BE2C (cell line): Measurements from ENCODE around the gene WBP1.

ENCODE experiments used
- DNase-seq: peaks from one replicate; pipeline ENCODE4 v3.0.0-alpha.2; 2020
- H3K27me3 ChIP-seq: fragments of 250-450 bp; sonication (Bioruptor Pico); 2 replicates; pipeline ENCODE4 v1.5.1; 2020; ENCODE audit warnings: mild to moderate bottlenecking
- H3K36me3 ChIP-seq: fragments of 250-450 bp; sonication (Bioruptor Pico); 2 replicates; pipeline ENCODE4 v1.5.1; 2020; ENCODE audit warnings: mild to moderate bottlenecking
- H3K4me1 ChIP-seq: fragments of 250-450 bp; sonication (Bioruptor Pico); 2 replicates; pipeline ENCODE4 v1.5.1; 2020
- H3K4me3 ChIP-seq: 2 replicates; pipeline ENCODE4 v1.5.1; 2011; ENCODE audit warnings: low read depth, low read length
- H3K9me3 ChIP-seq: fragments of 250-450 bp; sonication (Bioruptor Pico); 2 replicates; pipeline ENCODE4 v1.5.1; 2020
- TF ChIP-seq, protein P1 (sequence below): IDR thresholded peaks from 2 replicates; pipeline ENCODE4 v1.5.1; 2012; ENCODE audit warnings: mild to moderate bottlenecking, low read depth, low read length

Gene WBP1

DNA sequence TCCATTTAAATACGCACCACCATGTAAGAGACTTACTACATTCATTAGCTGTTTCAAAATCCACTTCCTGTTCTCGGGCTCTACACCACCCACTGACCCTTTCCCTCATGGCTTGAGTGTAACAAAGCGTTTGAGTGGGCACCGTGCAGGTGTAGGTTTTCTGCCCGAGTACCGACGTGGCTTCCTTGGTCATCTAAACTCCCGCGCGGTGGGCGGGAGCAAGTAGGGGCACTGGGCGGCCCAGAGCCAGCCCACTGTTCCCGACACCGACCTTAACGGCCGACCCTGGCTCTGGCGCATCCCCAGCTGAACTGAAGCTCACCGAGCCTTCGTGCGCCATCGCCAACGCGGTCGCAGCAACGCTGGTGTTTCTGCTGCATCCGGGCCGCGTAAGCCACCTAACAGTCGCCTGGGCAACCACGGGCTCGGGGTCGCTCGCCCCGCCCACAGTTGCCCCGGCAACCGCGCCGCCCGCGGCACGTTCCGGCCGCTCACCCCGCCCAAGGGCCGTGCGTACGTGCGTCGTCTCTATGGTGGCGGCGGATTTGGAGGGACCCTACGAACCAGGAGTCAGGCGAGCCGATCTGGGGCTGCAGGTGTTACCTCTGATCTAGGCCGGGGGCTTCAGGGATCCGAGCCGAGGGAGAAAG is 36.9 kb upstream of the WBP1 start, which contains the start of the genes C2orf81 and WDR54:
C2orf81 (minus strand) TSS at position 399 of the 650 bp plus-strand sequence; CDS start at position 340, 59 bp downstream.
WDR54 (plus strand) TSS at position 510 of the 650 bp plus-strand sequence. CDS start 424 bp downstream, outside the sequence.
- H3K9me3 ChIP-seq = no peaks in the 10 kb centered on the region
- H3K4me1 ChIP-seq = no peaks in the 10 kb centered on the region
- TF ChIP-seq, protein P1, sequence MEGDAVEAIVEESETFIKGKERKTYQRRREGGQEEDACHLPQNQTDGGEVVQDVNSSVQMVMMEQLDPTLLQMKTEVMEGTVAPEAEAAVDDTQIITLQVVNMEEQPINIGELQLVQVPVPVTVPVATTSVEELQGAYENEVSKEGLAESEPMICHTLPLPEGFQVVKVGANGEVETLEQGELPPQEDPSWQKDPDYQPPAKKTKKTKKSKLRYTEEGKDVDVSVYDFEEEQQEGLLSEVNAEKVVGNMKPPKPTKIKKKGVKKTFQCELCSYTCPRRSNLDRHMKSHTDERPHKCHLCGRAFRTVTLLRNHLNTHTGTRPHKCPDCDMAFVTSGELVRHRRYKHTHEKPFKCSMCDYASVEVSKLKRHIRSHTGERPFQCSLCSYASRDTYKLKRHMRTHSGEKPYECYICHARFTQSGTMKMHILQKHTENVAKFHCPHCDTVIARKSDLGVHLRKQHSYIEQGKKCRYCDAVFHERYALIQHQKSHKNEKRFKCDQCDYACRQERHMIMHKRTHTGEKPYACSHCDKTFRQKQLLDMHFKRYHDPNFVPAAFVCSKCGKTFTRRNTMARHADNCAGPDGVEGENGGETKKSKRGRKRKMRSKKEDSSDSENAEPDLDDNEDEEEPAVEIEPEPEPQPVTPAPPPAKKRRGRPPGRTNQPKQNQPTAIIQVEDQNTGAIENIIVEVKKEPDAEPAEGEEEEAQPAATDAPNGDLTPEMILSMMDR = no peak
- H3K36me3 ChIP-seq = no peaks in the 10 kb centered on the region
- H3K27me3 ChIP-seq = no peaks in the 10 kb centered on the region
- peak; percentile 89 for DNase-seq
- H3K4me3 ChIP-seq = peak within 1 kb of the TSS; percentile 78

DNA sequence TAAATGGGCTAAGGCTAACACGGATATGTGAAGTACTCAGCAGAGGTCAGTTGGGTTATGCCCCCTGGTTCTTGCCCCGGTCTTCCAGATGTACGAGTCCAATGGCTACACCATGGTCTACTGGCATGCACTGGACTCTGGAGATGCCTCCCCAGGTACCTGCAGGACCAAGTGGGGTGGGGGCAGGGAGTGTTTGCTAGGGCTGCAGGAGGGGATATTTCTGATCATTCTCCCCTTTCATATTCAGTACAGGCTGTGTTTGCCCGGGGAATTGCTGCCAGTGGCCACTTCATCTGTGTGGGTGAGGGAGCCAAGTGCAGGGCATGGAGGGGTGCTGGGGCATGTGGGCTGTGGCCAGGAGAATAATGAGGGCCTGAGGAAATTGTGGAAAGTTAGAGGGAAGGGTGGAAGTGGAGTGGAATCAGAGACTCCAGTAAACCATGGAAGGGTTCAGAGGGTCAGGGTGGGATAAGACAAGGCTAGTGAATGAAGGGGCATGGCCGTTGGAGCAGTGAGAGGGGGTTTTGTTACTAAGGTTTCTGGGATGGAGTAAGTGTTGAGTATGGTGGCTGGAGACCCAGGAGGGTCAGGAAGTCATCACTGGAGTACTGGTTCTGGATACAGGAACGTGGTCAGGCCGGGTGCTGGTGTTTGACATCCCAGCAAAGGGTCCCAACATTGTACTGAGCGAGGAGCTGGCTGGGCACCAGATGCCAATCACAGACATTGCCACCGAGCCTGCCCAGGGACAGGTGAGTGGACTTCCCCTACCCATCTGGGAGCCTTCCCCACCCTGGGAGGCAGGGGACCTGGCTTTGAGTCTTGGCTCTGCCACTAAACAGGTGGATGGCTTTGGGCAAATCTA is 34.8 kb upstream of the WBP1 start:
- TF ChIP-seq, protein P1 = no peak
- Histone ChIP-seq H3K36me3 (no peaks in the 10 kb centered on the region), H3K4me3 (no peak overlapping the region), H3K4me1 (no peaks in the 10 kb centered on the region), H3K27me3 (no peaks in the 10 kb centered on the region), H3K9me3 (no peaks in the 10 kb centered on the region)
- no peak for DNase-seq

DNA sequence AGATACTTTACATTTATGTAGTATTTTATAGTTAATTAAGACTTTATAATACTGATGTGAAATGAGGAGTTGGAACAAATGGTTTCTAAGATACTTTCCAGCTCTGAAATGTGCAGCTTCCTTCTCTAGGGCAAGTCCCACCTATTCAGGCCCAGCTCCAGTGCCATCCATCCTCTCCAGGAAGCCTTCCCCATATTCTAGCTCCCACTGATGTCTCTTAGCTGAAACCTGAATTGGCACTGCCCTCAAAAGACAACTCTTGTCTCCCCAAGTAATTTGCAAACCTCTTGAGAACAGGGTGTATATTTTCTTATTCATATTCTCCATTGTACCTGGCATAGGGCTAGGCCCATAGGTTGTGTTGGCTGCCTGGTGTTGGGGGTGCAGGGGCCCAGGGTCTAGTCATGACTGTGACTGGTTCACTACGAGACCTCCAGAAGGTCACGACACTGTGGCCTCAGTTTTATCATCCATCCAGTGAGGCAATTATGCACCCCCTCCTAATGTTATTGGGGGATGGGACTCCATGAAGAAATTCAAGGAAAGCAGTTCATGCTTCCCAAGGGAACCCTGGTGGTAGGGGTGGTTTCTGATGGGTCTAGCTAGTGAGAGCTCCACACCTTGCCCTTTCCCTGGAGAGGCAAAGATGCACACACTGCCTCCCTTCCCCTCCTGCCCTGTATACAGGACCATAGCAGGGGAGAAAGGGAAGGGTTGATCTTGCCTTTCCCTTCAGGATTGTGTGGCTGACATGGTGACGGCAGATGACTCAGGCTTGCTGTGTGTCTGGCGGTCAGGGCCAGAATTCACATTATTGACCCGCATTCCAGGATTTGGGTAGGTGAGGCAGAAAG is 33.9 kb upstream of the WBP1 start:
- Histone ChIP-seq H3K9me3 (no peaks in the 10 kb centered on the region), H3K36me3 (no peaks in the 10 kb centered on the region), H3K4me1 (no peaks in the 10 kb centered on the region), H3K27me3 (no peaks in the 10 kb centered on the region), H3K4me3 (no peak overlapping the region)
- DNase-seq = no peak
- TF ChIP-seq, protein P1 = no peak

DNA sequence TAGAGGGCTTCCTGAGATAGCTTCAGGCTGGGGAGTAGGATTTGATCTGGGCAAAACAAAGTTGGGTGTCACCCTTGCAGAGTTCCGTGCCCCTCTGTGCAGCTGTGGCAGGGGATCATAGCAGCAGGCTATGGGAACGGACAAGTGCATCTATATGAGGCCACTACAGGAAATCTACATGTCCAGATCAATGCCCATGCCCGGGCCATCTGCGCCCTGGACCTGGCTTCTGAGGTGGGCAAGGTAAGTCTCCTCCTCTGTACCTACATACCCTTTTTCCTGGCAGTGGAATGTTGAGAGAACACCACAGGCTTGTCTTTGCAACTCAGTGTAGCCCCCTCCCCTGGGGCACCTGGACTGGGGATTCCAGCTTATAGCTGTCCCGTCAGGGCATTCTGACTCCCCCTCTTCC is 33.2 kb upstream of the WBP1 start:
- Histone ChIP-seq H3K9me3 (no peaks in the 10 kb centered on the region), H3K27me3 (no peaks in the 10 kb centered on the region), H3K4me1 (no peaks in the 10 kb centered on the region), H3K36me3 (no peaks in the 10 kb centered on the region), H3K4me3 (no peak overlapping the region)
- TF ChIP-seq, protein P1 = no peak
- DNase-seq = no peak

DNA sequence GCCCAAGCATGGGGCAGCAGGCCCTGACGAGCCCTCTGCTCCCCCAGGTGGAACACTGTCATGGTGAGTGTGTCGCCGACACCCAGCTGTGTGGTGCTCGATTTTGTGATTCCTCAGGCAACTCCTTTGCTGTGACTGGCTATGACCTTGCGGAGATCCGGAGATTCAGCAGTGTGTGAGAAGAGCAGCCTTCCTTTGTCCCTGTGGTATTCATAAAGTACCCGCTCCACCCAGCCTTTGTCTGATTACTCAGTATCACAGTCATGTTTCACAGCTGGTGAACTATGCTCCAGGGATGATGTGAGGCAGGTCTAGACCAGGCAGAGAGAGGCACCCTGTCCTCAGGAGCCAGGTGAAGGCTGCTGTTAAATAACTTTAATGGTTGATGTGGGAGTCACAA is 32.7 kb upstream of the WBP1 start:
- Histone ChIP-seq H3K9me3 (no peaks in the 10 kb centered on the region), H3K36me3 (no peaks in the 10 kb centered on the region), H3K4me1 (no peaks in the 10 kb centered on the region), H3K4me3 (no peak overlapping the region), H3K27me3 (no peaks in the 10 kb centered on the region)
- DNase-seq = no peak
- TF ChIP-seq, protein P1 = no peak
